Stimulated activated CD4-positive, alpha-beta T cell treated with anti-CD3 and anti-CD28 coated beads, Interleukin-1b, Interleukin-23, amount 100 ng/mL, for 24 hours (primary cell): ENCODE data around the gene CSPG4.
"Not testable (repeated sequence)": the region's sequence is repeated elsewhere in the genome, so short reads cannot be mapped to it uniquely, and the experiment has no call there.

ENCODE experiments used
- DNase-seq, 4 experiments: peaks; one replicate each; pipeline ENCODE4 v3.0.0-alpha.2; 2020; ENCODE audit warnings: low read depth in 4 of 4, low spot score in 1 of 4

The CSPG4 gene

GRCh38 chr15:75689429-75689828, 23.2 kb downstream of the CSPG4 start:
- not testable (repeated sequence) for DNase-seq

GRCh38 chr15:75688831-75689230, 23.8 kb downstream of the CSPG4 start:
- no peak for DNase-seq

- no peak for DNase-seq
Observed at GRCh38 chr15:75688278-75688557, 24.4 kb downstream of the CSPG4 start.

- no peak for DNase-seq
Observed at GRCh38 chr15:75687486-75688277, 25.0 kb downstream of the CSPG4 start.

GRCh38 chr15:75686212-75686642, 26.4 kb downstream of the CSPG4 start:
- peak; percentile 34 to 67 (median 60) for DNase-seq

- no peak for DNase-seq
Observed at GRCh38 chr15:75685195-75685594, 27.5 kb downstream of the CSPG4 start.

- DNase-seq: no peak
Observed at GRCh38 chr15:75684648-75685047, 28.0 kb downstream of the CSPG4 start.

- DNase-seq: peak; percentile 25 to 60 (median 52)
Observed at GRCh38 chr15:75683646-75684312, 28.9 kb downstream of the CSPG4 start.

GRCh38 chr15:75682181-75683135, 30.2 kb downstream of the CSPG4 start:
- no peak for DNase-seq

GRCh38 chr15:75680007-75680789, 32.5 kb downstream of the CSPG4 start:
- no peak for DNase-seq

- DNase-seq: not testable (repeated sequence)
Observed at GRCh38 chr15:75678324-75678690, 34.3 kb downstream of the CSPG4 start.

- no peak for DNase-seq
Observed at GRCh38 chr15:75677465-75678323, 35.0 kb downstream of the CSPG4 start.

- no peak for DNase-seq
Observed at GRCh38 chr15:75676688-75677464, 35.8 kb downstream of the CSPG4 start.

- DNase-seq: no peak
Observed at GRCh38 chr15:75675579-75676404, 36.9 kb downstream of the CSPG4 start.

- no peak for DNase-seq
Observed at GRCh38 chr15:75674366-75674765, 38.3 kb downstream of the CSPG4 start.

GRCh38 chr15:75673426-75674235, 39.0 kb downstream of the CSPG4 start:
- DNase-seq: no peak

- DNase-seq: no peak
Observed at GRCh38 chr15:75672646-75673425, 39.8 kb downstream of the CSPG4 start.
